ENCODE measurements around the gene TEKT1. TPM values are rescaled to one million over a fixed set of nuclear protein-coding genes. Genes with fewer than 3 reads are reported as not detected.
A peak's percentile ranks its signal among the peaks of the same experiment; 100 is the strongest.

The TEKT1 gene
- total and polyA plus RNA-seq, 7 experiments from 2014 or later, result not detected

- no peaks in the 10 kb centered on the region for H3K9me3 ChIP-seq (ENCODE audit: control insufficient read depth in 2 of 3, low read length in 3 of 3)
- H3K27ac ChIP-seq (ENCODE audit: low read depth, low read length), result no peak overlapping the region
- H3K4me1 ChIP-seq (ENCODE audit: control insufficient read depth in 2 of 2, insufficient read depth in 2 of 2, low read length in 2 of 2), result peaks cover 0 to under 1% of the 10 kb centered on the region in 2 donors
- H3K4me3 Mint-ChIP-seq, result no peak overlapping the region
- CTCF ChIA-PET, result interaction anchor here (0.6 kb wide), 1 partner anchor 268 kb away, joined by 3 read pairs; no protein-coding TSS in a partner anchor
- H3K4me3 ChIP-seq (ENCODE audit: low read length), result no peak overlapping the region
- H3K27me3 Mint-ChIP-seq, result peaks cover 6 to 25% (median 10%) of the 10 kb centered on the region in 5 donors
- ATAC-seq (no peak), DNase-seq (no peak)
- POLR2A ChIA-PET, result no interaction called here
- no peaks in the 10 kb centered on the region for H3K9me3 Mint-ChIP-seq
- H3K27me3 ChIP-seq (ENCODE audit: control insufficient read depth in 2 of 2, insufficient read depth in 2 of 2, low read length in 2 of 2), result no peaks in the 10 kb centered on the region
- peaks cover 0 to 2% (median under 1%) of the 10 kb centered on the region in 7 donors for H3K4me1 Mint-ChIP-seq
- H3K36me3 Mint-ChIP-seq, result no peaks in the 10 kb centered on the region
- no peaks in the 10 kb centered on the region for H3K36me3 ChIP-seq (ENCODE audit: control insufficient read depth in 2 of 3, insufficient read depth in 3 of 3, low read length in 3 of 3)
- no peak overlapping the region for H3K27ac Mint-ChIP-seq
- intact Hi-C loops (cut with micrococcal nuclease), result no loop called here
Observed at GRCh38 chr17:6867849-6868248, 36.3 kb upstream of the TEKT1 start.

GRCh38 chr17:6862825-6863224 is 31.3 kb upstream of the TEKT1 start:
- no peak overlapping the region for H3K27ac Mint-ChIP-seq
- Histone ChIP-seq H3K27me3 (ENCODE audit: control insufficient read depth in 2 of 2, insufficient read depth in 2 of 2, low read length in 2 of 2) (no peaks in the 10 kb centered on the region), H3K36me3 (ENCODE audit: control insufficient read depth in 2 of 3, insufficient read depth in 3 of 3, low read length in 3 of 3) (no peaks in the 10 kb centered on the region), H3K4me3 (ENCODE audit: low read length) (no peak overlapping the region), H3K9me3 (ENCODE audit: control insufficient read depth in 2 of 3, low read length in 3 of 3) (no peaks in the 10 kb centered on the region), H3K4me1 (ENCODE audit: control insufficient read depth in 2 of 2, insufficient read depth in 2 of 2, low read length in 2 of 2) (peaks cover 0 to 8% of the 10 kb centered on the region in 2 donors), H3K27ac (ENCODE audit: low read depth, low read length) (no peak overlapping the region)
- DNase-seq, result no peak
- intact Hi-C loops (cut with micrococcal nuclease), result no loop called here
- ChIA-PET CTCF (no interaction called here), POLR2A (no interaction called here)
- H3K36me3 Mint-ChIP-seq, result peaks cover 0 to 4% (median 0%) of the 10 kb centered on the region in 5 donors
- no peak overlapping the region for H3K4me3 Mint-ChIP-seq
- no peak for ATAC-seq
- peaks cover 0 to 4% (median 0%) of the 10 kb centered on the region in 11 donors for H3K9me3 Mint-ChIP-seq
- H3K4me1 Mint-ChIP-seq, result peaks cover 0 to 16% (median 8%) of the 10 kb centered on the region in 7 donors
- peaks cover 3 to 42% (median 6%) of the 10 kb centered on the region in 5 donors for H3K27me3 Mint-ChIP-seq

GRCh38 chr17:6862122-6862521 is 30.6 kb upstream of the TEKT1 start:
- Mint-ChIP-seq H3K27ac (no peak overlapping the region), H3K9me3 (peaks cover 0 to 4% (median 0%) of the 10 kb centered on the region in 11 donors), H3K27me3 (peaks cover 3 to 47% (median 6%) of the 10 kb centered on the region in 5 donors), H3K4me3 (no peak overlapping the region), H3K36me3 (peaks cover 0 to 4% (median 0%) of the 10 kb centered on the region in 5 donors), H3K4me1 (peaks cover 0 to 16% (median 8%) of the 10 kb centered on the region in 7 donors)
- no peak overlapping the region for H3K27ac ChIP-seq (ENCODE audit: low read depth, low read length)
- no peak for ATAC-seq
- intact Hi-C loops (cut with micrococcal nuclease), result no loop called here
- peaks cover 0 to 8% of the 10 kb centered on the region in 2 donors for H3K4me1 ChIP-seq (ENCODE audit: control insufficient read depth in 2 of 2, insufficient read depth in 2 of 2, low read length in 2 of 2)
- no peaks in the 10 kb centered on the region for H3K27me3 ChIP-seq (ENCODE audit: control insufficient read depth in 2 of 2, insufficient read depth in 2 of 2, low read length in 2 of 2)
- H3K9me3 ChIP-seq (ENCODE audit: control insufficient read depth in 2 of 3, low read length in 3 of 3), result no peaks in the 10 kb centered on the region
- H3K4me3 ChIP-seq (ENCODE audit: low read length), result no peak overlapping the region
- no peaks in the 10 kb centered on the region for H3K36me3 ChIP-seq (ENCODE audit: control insufficient read depth in 2 of 3, insufficient read depth in 3 of 3, low read length in 3 of 3)
- ChIA-PET CTCF (no interaction called here), POLR2A (interaction anchor here (0.8 kb wide), 1 partner anchor 140 kb away, joined by 3 read pairs; no protein-coding TSS in a partner anchor)
- no peak for DNase-seq

DNA sequence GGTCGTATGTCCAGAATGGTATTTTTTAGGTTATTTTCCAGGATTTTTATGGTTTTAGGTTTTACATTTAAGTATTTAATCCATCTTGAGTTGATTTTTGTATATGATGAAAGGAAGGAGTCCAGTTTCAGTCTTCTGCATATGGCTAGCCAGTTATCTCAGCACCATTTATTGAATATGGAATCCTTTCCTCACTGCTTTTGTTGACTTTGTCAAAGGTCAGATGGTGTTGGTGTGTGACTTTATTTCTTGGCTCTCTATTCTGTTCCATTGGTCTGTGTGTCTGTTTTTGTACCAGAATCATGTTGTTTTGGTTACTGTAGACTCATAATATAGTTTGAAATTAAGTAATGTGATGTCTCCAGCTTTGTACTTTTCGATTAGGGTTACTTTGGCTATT is 26.4 kb upstream of the TEKT1 start:
- Mint-ChIP-seq H3K4me3 (no peak overlapping the region), H3K27me3 (peaks cover 3 to 36% (median 8%) of the 10 kb centered on the region in 5 donors), H3K27ac (no peak overlapping the region), H3K36me3 (peaks cover 0 to 4% (median 0%) of the 10 kb centered on the region in 5 donors), H3K9me3 (peaks cover 0 to 4% (median 0%) of the 10 kb centered on the region in 11 donors), H3K4me1 (peaks cover 6 to 25% (median 9%) of the 10 kb centered on the region in 7 donors)
- peaks cover 0 to 7% of the 10 kb centered on the region in 2 donors for H3K4me1 ChIP-seq (ENCODE audit: control insufficient read depth in 2 of 2, insufficient read depth in 2 of 2, low read length in 2 of 2)
- ATAC-seq (no peak), DNase-seq (no peak)
- no peak overlapping the region for H3K4me3 ChIP-seq (ENCODE audit: low read length)
- intact Hi-C loops (cut with micrococcal nuclease), result no loop called here
- H3K27me3 ChIP-seq (ENCODE audit: control insufficient read depth in 2 of 2, insufficient read depth in 2 of 2, low read length in 2 of 2), result no peaks in the 10 kb centered on the region
- no peaks in the 10 kb centered on the region for H3K9me3 ChIP-seq (ENCODE audit: control insufficient read depth in 2 of 3, low read length in 3 of 3)
- H3K27ac ChIP-seq (ENCODE audit: low read depth, low read length), result no peak overlapping the region
- POLR2A ChIA-PET, result no interaction called here
- CTCF ChIA-PET, result no interaction called here
- H3K36me3 ChIP-seq (ENCODE audit: control insufficient read depth in 2 of 3, insufficient read depth in 3 of 3, low read length in 3 of 3), result no peaks in the 10 kb centered on the region

- ATAC-seq (no peak), DNase-seq (no peak)
- no peaks in the 10 kb centered on the region for H3K9me3 ChIP-seq (ENCODE audit: control insufficient read depth in 2 of 3, low read length in 3 of 3)
- Mint-ChIP-seq H3K36me3 (peaks cover 0 to 4% (median 0%) of the 10 kb centered on the region in 5 donors), H3K4me1 (peaks cover 2 to 21% (median 9%) of the 10 kb centered on the region in 7 donors), H3K27ac (no peak overlapping the region), H3K27me3 (peaks cover 3 to 30% (median 7%) of the 10 kb centered on the region in 5 donors), H3K9me3 (peaks cover 0 to 4% (median 0%) of the 10 kb centered on the region in 11 donors), H3K4me3 (no peak overlapping the region)
- H3K4me3 ChIP-seq (ENCODE audit: low read length), result no peak overlapping the region
- H3K36me3 ChIP-seq (ENCODE audit: control insufficient read depth in 2 of 3, insufficient read depth in 3 of 3, low read length in 3 of 3), result no peaks in the 10 kb centered on the region
- POLR2A ChIA-PET, result no interaction called here
- H3K27ac ChIP-seq (ENCODE audit: low read depth, low read length), result no peak overlapping the region
- H3K4me1 ChIP-seq (ENCODE audit: control insufficient read depth in 2 of 2, insufficient read depth in 2 of 2, low read length in 2 of 2), result peaks cover 0 to 2% of the 10 kb centered on the region in 2 donors
- CTCF ChIA-PET, result no interaction called here
- intact Hi-C loops (cut with micrococcal nuclease), result no loop called here
- H3K27me3 ChIP-seq (ENCODE audit: control insufficient read depth in 2 of 2, insufficient read depth in 2 of 2, low read length in 2 of 2), result no peaks in the 10 kb centered on the region
Observed at GRCh38 chr17:6857336-6857735, 25.8 kb upstream of the TEKT1 start.

DNA sequence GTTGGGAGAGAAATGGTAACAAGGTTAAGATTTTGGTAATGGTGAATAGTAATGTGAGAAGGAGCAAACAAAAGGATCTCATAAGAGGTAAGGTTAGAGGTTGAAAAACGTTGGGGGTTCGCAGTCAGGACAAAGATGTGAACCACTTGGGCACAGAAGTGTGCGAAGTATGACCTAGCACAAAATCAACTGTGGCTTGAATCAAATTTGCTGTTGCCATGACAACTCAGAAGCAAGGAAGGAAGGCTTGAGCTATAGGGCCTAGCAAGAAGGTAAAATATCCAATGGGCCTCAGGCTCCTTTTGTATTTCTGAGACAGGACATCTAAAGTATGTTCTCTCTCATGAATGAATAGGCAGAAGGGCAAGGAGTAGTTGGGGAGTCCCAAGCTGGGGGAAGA is 24.5 kb upstream of the TEKT1 start:
- Histone ChIP-seq H3K4me3 (ENCODE audit: low read length) (no peak overlapping the region), H3K9me3 (ENCODE audit: control insufficient read depth in 2 of 3, low read length in 3 of 3) (no peaks in the 10 kb centered on the region), H3K27ac (ENCODE audit: low read depth, low read length) (no peak overlapping the region), H3K4me1 (ENCODE audit: control insufficient read depth in 2 of 2, insufficient read depth in 2 of 2, low read length in 2 of 2) (no peaks in the 10 kb centered on the region), H3K36me3 (ENCODE audit: control insufficient read depth in 2 of 3, insufficient read depth in 3 of 3, low read length in 3 of 3) (no peaks in the 10 kb centered on the region), H3K27me3 (ENCODE audit: control insufficient read depth in 2 of 2, insufficient read depth in 2 of 2, low read length in 2 of 2) (no peaks in the 10 kb centered on the region)
- no peak for DNase-seq
- Mint-ChIP-seq H3K4me3 (no peak overlapping the region), H3K27ac (peak overlapping the region in 1 of 9 donors; percentile 3), H3K4me1 (peaks cover 2 to 17% (median 6%) of the 10 kb centered on the region in 7 donors), H3K36me3 (peaks cover 0 to 4% (median 0%) of the 10 kb centered on the region in 5 donors), H3K9me3 (peaks cover 0 to 2% (median 0%) of the 10 kb centered on the region in 11 donors), H3K27me3 (peaks cover 0 to 28% (median 4%) of the 10 kb centered on the region in 5 donors)
- ChIA-PET POLR2A (no interaction called here), CTCF (no interaction called here)
- ATAC-seq, result no peak
- intact Hi-C loops (cut with micrococcal nuclease), result no loop called here

Data from naive thymus-derived CD4-positive, alpha-beta T cell (primary cell).